SK-N-SH treated with all-trans-retinoic acid at 6 μM for 48 hours (cell line): ENCODE data around the gene SLC34A1.

Experiments
- ATAC-seq: fragments of 200-7000 bp; cut with Tn5 transposase; 3 replicates; pipeline ENCODE4 v1.9.1; 2020; ENCODE audit warnings: mild to moderate bottlenecking, moderate library complexity
- ARNTL ChIP-seq: fragments of 450-650 bp; formaldehyde crosslinking; IDR thresholded peaks from 2 replicates; pipeline ENCODE4 v1.5.0; 2020; ENCODE audit warnings: low read depth, mild to moderate bottlenecking, moderate library complexity, borderline replicate concordance
- BACH2 ChIP-seq: fragments of 250-450 bp; sonication (Bioruptor Pico); IDR thresholded peaks from 2 replicates; pipeline ENCODE4 v1.9.0; 2021; ENCODE audit warnings: mild to moderate bottlenecking, borderline replicate concordance
- CREB5 ChIP-seq: fragments of 250-450 bp; sonication (Bioruptor Pico); IDR thresholded peaks from 2 replicates; pipeline ENCODE4 v1.5.1; 2020; ENCODE audit warnings: low read depth, mild to moderate bottlenecking, moderate library complexity
- CSDC2 ChIP-seq: fragments of 250-450 bp; sonication (Bioruptor Pico); IDR thresholded peaks from 2 replicates; pipeline ENCODE4 v1.5.0; 2020; ENCODE audit warnings: mild to moderate bottlenecking, moderate library complexity
- CSRNP3 ChIP-seq: fragments of 250-450 bp; sonication (Bioruptor Pico); IDR thresholded peaks from 2 replicates; pipeline ENCODE4 v1.5.1; 2021; ENCODE audit warnings: mild to moderate bottlenecking, moderate library complexity
- GLIS3 ChIP-seq: fragments of 250-450 bp; sonication (Bioruptor Pico); IDR thresholded peaks from 2 replicates; pipeline ENCODE4 v1.5.0; 2020; ENCODE audit warnings: mild to moderate bottlenecking, moderate library complexity
- PATZ1 ChIP-seq: fragments of 250-450 bp; sonication (Bioruptor Pico); IDR thresholded peaks from 2 replicates; pipeline ENCODE4 v1.8.0; 2020; ENCODE audit warnings: mild to moderate bottlenecking, moderate library complexity, borderline replicate concordance
- POU6F1 ChIP-seq: fragments of 250-450 bp; sonication (Bioruptor Pico); IDR thresholded peaks from 2 replicates; pipeline ENCODE4 v1.8.0; 2021; ENCODE audit warnings: low read depth, mild to moderate bottlenecking, moderate library complexity, borderline replicate concordance
- PPARA ChIP-seq: fragments of 250-450 bp; sonication (Bioruptor Pico); IDR thresholded peaks from 2 replicates; pipeline ENCODE4 v1.5.0; 2020; ENCODE audit warnings: mild to moderate bottlenecking, borderline replicate concordance
- RARB ChIP-seq: fragments of 250-450 bp; sonication (Bioruptor Pico); IDR thresholded peaks from 2 replicates; pipeline ENCODE4 v1.8.0; 2021; ENCODE audit warnings: mild to moderate bottlenecking, moderate library complexity
- SNAI2 ChIP-seq: fragments of 250-450 bp; sonication (Bioruptor Pico); IDR thresholded peaks from 2 replicates; pipeline ENCODE4 v1.5.0; 2020; ENCODE audit warnings: mild to moderate bottlenecking, moderate library complexity
- TSHZ2 ChIP-seq: fragments of 250-450 bp; sonication (Bioruptor Pico); IDR thresholded peaks from 2 replicates; pipeline ENCODE4 v1.5.0; 2020; ENCODE audit warnings: mild to moderate bottlenecking, moderate library complexity
- ZFP3 ChIP-seq: fragments of 250-450 bp; sonication (Bioruptor Pico); IDR thresholded peaks from 2 replicates; pipeline ENCODE4 v1.5.0; 2020; ENCODE audit warnings: mild to moderate bottlenecking, moderate library complexity

Gene SLC34A1

GRCh38 chr5:177372034-177372896 is 12.0 kb upstream of the SLC34A1 start:
- TF ChIP-seq TSHZ2 (CRISPR knock-in tag), result no peak
- no peak for ATAC-seq

- no peak for ATAC-seq
- no peak for TF ChIP-seq GLIS3
- TF ChIP-seq CSRNP3 (CRISPR knock-in tag), result no peak
- TF ChIP-seq PATZ1 (CRISPR knock-in tag), result no peak
Measured at GRCh38 chr5:177372910-177373309, 11.3 kb upstream of the SLC34A1 start.

GRCh38 chr5:177373806-177374205 is 10.4 kb upstream of the SLC34A1 start:
- no peak for TF ChIP-seq PPARA (CRISPR knock-in tag)
- TF ChIP-seq CREB5 (CRISPR knock-in tag), result no peak
- TF ChIP-seq RARB (CRISPR knock-in tag), result no peak
- TF ChIP-seq CSRNP3 (CRISPR knock-in tag), result no peak
- TF ChIP-seq CSDC2, result no peak
- no peak for TF ChIP-seq BACH2 (CRISPR knock-in tag)
- no peak for TF ChIP-seq ARNTL (CRISPR knock-in tag)
- no peak for TF ChIP-seq PATZ1 (CRISPR knock-in tag)
- no peak for TF ChIP-seq ZFP3 (CRISPR knock-in tag)
- no peak for TF ChIP-seq POU6F1
- TF ChIP-seq SNAI2, result no peak
- TF ChIP-seq GLIS3, result no peak
- TF ChIP-seq, all 23 proteins: peak for 0
- ATAC-seq, result no peak
